T follicular helper cell (primary cell): Measurements from ENCODE around the gene PCSK5.
"Not testable (repeated sequence)": the region's sequence is repeated elsewhere in the genome, so short reads cannot be mapped to it uniquely, and the experiment has no call there.

Experiments
- DNase-seq: peaks from one replicate; pipeline ENCODE4 v3.0.0-alpha.2; 2020; ENCODE audit warnings: low read depth

PCSK5 gene

GRCh38 chr9:75889977-75890471 is 449 bp upstream of the PCSK5 start:
- DNase-seq = no peak

- DNase-seq = no peak
Measured at GRCh38 chr9:75891277-75891741, 836 bp downstream of the PCSK5 start.

- no peak for DNase-seq
Measured at GRCh38 chr9:75891771-75892215, 1.3 kb downstream of the PCSK5 start.

- no peak for DNase-seq
Measured at GRCh38 chr9:75892216-75892911, 1.9 kb downstream of the PCSK5 start.

- DNase-seq = no peak
Measured at GRCh38 chr9:75893106-75893505, 2.6 kb downstream of the PCSK5 start.

GRCh38 chr9:75894566-75894965 is 4.1 kb downstream of the PCSK5 start:
- no peak for DNase-seq

GRCh38 chr9:75895112-75895511 is 4.6 kb downstream of the PCSK5 start:
- DNase-seq = no peak

- no peak for DNase-seq
Measured at GRCh38 chr9:75896193-75896592, 5.7 kb downstream of the PCSK5 start.

GRCh38 chr9:75900893-75901524 is 10.5 kb downstream of the PCSK5 start:
- DNase-seq = not testable (repeated sequence)

- no peak for DNase-seq
Measured at GRCh38 chr9:75903785-75904360, 13.4 kb downstream of the PCSK5 start.

GRCh38 chr9:75904364-75904763 is 13.9 kb downstream of the PCSK5 start:
- DNase-seq = no peak

- DNase-seq = no peak
Measured at GRCh38 chr9:75906531-75906930, 16.1 kb downstream of the PCSK5 start.

GRCh38 chr9:75907329-75907728 is 16.9 kb downstream of the PCSK5 start:
- no peak for DNase-seq

GRCh38 chr9:75907923-75908322 is 17.4 kb downstream of the PCSK5 start:
- DNase-seq = no peak

- no peak for DNase-seq
Measured at GRCh38 chr9:75909776-75910175, 19.3 kb downstream of the PCSK5 start.

- DNase-seq = no peak
Measured at GRCh38 chr9:75910731-75911130, 20.3 kb downstream of the PCSK5 start.

- no peak for DNase-seq
Measured at GRCh38 chr9:75911390-75911789, 20.9 kb downstream of the PCSK5 start.

GRCh38 chr9:75912951-75913350 is 22.5 kb downstream of the PCSK5 start:
- no peak for DNase-seq

- DNase-seq = no peak
Measured at GRCh38 chr9:75914002-75914401, 23.5 kb downstream of the PCSK5 start.

- no peak for DNase-seq
Measured at GRCh38 chr9:75914883-75915452, 24.5 kb downstream of the PCSK5 start.

GRCh38 chr9:75918154-75918553 is 27.7 kb downstream of the PCSK5 start:
- DNase-seq = no peak

- DNase-seq = no peak
Measured at GRCh38 chr9:75918909-75919308, 28.4 kb downstream of the PCSK5 start.
